Activated B cell treated with CpG ODN at 0.5 μM for 24 hours (primary cell): ENCODE data around the gene PALB2. TPM values are rescaled to one million over a fixed set of nuclear protein-coding genes. Genes with fewer than 3 reads are reported as not detected.

Experiments used
- ATAC-seq: fragments of 200-7000 bp; cut with Tn5 transposase; one replicate; pipeline ENCODE4 v1.10.0; 2021; ENCODE audit warnings: low read depth, mild to moderate bottlenecking, moderate library complexity
- CTCF ChIA-PET: fragments of 350-600 bp; sonication (Branson Sonifier 250); formaldehyde crosslinking; loops from one replicate; lab custom pipeline; 2021; ENCODE audit warnings: antibody characterized with exemption; lab: Charles Lee
- POLR2A ChIA-PET: fragments of 350-600 bp; sonication (Branson Sonifier 250); formaldehyde crosslinking; loops from one replicate; lab custom pipeline; 2021; ENCODE audit warnings: antibody characterized with exemption; lab: Charles Lee
- DNase-seq: peaks from one replicate; pipeline ENCODE4 v3.0.0; 2022
- H3K27ac Mint-ChIP-seq: one replicate; pipeline ENCODE4 v1.8.0; 2020; ENCODE audit warnings: mixed read lengths
- H3K27me3 Mint-ChIP-seq: one replicate; pipeline ENCODE4 v1.8.0; 2021; ENCODE audit warnings: mixed read lengths
- H3K36me3 Mint-ChIP-seq: one replicate; pipeline ENCODE4 v1.8.0; 2021; ENCODE audit warnings: low read depth, mixed read lengths
- H3K4me1 Mint-ChIP-seq: one replicate; pipeline ENCODE4 v1.8.0; 2021; ENCODE audit warnings: mixed read lengths
- H3K4me3 Mint-ChIP-seq: one replicate; pipeline ENCODE4 v1.8.0; 2020; ENCODE audit warnings: mild to moderate bottlenecking, mixed read lengths
- H3K9me3 Mint-ChIP-seq: one replicate; pipeline ENCODE4 v1.8.0; 2020; ENCODE audit warnings: mixed read lengths
- CTCF ChIP-seq: fragments of 200-600 bp; IDR thresholded peaks from one replicate; pipeline ENCODE4 v1.8.0; 2022; ENCODE audit warnings: antibody characterized with exemption, mild to moderate bottlenecking
- intact Hi-C: fragments of 100-400 bp; cut with micrococcal nuclease; formaldehyde crosslinking; loops from one replicate; pipeline ENCODE4 v1.15.1; 2024
- total RNA-seq: library from RNA; stranded (reverse); gene quantifications from 2 replicates; pipeline ENCODE4 v1.2.3, GENCODE V29; 2022

The PALB2 gene
- total RNA-seq, 1 donor from 2014 or later: 19.8 TPM

- Mint-ChIP-seq H3K4me3 (no peak overlapping the region), H3K36me3 (peaks cover 73% of the 10 kb centered on the region), H3K27me3 (no peaks in the 10 kb centered on the region), H3K4me1 (no peaks in the 10 kb centered on the region), H3K27ac (no peak overlapping the region), H3K9me3 (no peaks in the 10 kb centered on the region)
- ATAC-seq (no peak), DNase-seq (no peak)
- intact Hi-C loops: no loop called here
- ChIA-PET POLR2A (interaction anchor here (0.7 kb wide), 1 partner anchor 15 kb away, joined by 5 read pairs; no protein-coding TSS in a partner anchor), CTCF (no interaction called here)
- TF ChIP-seq CTCF: no peak
Observed at GRCh38 chr16:23581764-23582163, 59.3 kb downstream of the PALB2 start.

GRCh38 chr16:23580391-23580790, 60.7 kb downstream of the PALB2 start:
- no peaks in the 10 kb centered on the region for H3K4me1 Mint-ChIP-seq
- no peaks in the 10 kb centered on the region for H3K27me3 Mint-ChIP-seq
- intact Hi-C loops: no loop called here
- ChIA-PET POLR2A (no interaction called here), CTCF (interaction anchor here (0.9 kb wide), 1 partner anchor 147 kb away, joined by 4 read pairs; no protein-coding TSS in a partner anchor)
- no peaks in the 10 kb centered on the region for H3K9me3 Mint-ChIP-seq
- ATAC-seq (no peak), DNase-seq (no peak)
- no peak overlapping the region for H3K27ac Mint-ChIP-seq
- no peak for TF ChIP-seq CTCF
- no peak overlapping the region for H3K4me3 Mint-ChIP-seq
- H3K36me3 Mint-ChIP-seq: peaks cover 64% of the 10 kb centered on the region

GRCh38 chr16:23579371-23579770, 61.7 kb downstream of the PALB2 start:
- Mint-ChIP-seq H3K4me3 (no peak overlapping the region), H3K27me3 (no peaks in the 10 kb centered on the region), H3K36me3 (peaks cover 59% of the 10 kb centered on the region), H3K27ac (no peak overlapping the region), H3K4me1 (no peaks in the 10 kb centered on the region), H3K9me3 (no peaks in the 10 kb centered on the region)
- POLR2A ChIA-PET: no interaction called here
- DNase-seq (no peak), ATAC-seq (no peak)
- CTCF ChIA-PET: no interaction called here
- no peak for TF ChIP-seq CTCF
- intact Hi-C loops: no loop called here

GRCh38 chr16:23578101-23578830, 62.8 kb downstream of the PALB2 start:
- H3K9me3 Mint-ChIP-seq: no peaks in the 10 kb centered on the region
- no peaks in the 10 kb centered on the region for H3K27me3 Mint-ChIP-seq
- H3K4me3 Mint-ChIP-seq: no peak overlapping the region
- ChIA-PET CTCF (no interaction called here), POLR2A (no interaction called here)
- DNase-seq (no peak), ATAC-seq (no peak)
- no peaks in the 10 kb centered on the region for H3K4me1 Mint-ChIP-seq
- H3K27ac Mint-ChIP-seq: no peak overlapping the region
- TF ChIP-seq CTCF: no peak
- intact Hi-C loops: no loop called here
- peaks cover 65% of the 10 kb centered on the region for H3K36me3 Mint-ChIP-seq

- Mint-ChIP-seq H3K9me3 (no peaks in the 10 kb centered on the region), H3K27me3 (no peaks in the 10 kb centered on the region), H3K27ac (no peak overlapping the region), H3K4me1 (no peaks in the 10 kb centered on the region), H3K4me3 (no peak overlapping the region), H3K36me3 (peaks cover 62% of the 10 kb centered on the region)
- TF ChIP-seq CTCF: no peak
- ATAC-seq: no peak
- CTCF ChIA-PET: no interaction called here
- POLR2A ChIA-PET: no interaction called here
- intact Hi-C loops: no loop called here
- DNase-seq: no peak
Observed at GRCh38 chr16:23577493-23577892, 63.6 kb downstream of the PALB2 start.
